ENCODE data around the gene CTXND1.

Gene CTXND1

DNA sequence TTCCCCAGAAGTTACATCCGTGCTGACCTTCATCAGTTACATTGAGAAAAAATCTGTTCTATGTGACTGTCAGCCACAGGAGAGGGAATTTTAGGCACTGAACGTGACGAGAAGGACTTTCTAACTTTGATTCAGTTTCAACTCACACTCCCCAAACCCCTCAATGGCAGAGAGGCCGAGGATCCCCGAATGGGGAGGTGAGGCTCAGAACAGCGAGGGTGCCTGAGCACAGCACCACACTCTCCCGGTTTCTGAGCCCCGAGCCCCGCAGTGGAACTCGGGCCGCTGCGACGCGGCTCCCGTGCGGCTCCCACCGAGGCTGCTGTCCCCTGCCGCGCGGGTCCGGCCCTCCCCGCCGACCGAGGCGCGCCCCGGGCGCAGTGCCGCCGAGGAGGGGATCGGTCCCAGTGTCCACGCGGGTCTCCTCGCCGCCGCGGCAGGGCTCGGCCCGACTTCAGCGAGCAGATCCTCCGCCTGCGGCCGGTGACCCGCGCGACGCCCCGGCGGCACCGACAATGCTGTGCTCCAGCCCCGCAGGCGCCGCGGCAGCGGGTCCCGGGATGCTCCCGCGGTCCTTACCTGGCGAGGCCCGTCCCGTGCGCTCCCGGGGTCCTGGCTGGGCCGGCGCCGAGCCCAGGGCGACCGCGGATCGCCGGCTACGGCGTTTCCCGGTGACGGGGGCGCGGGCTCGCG is 439 bp downstream of the CTXND1 start:
- DNase-seq, result no peak

DNA sequence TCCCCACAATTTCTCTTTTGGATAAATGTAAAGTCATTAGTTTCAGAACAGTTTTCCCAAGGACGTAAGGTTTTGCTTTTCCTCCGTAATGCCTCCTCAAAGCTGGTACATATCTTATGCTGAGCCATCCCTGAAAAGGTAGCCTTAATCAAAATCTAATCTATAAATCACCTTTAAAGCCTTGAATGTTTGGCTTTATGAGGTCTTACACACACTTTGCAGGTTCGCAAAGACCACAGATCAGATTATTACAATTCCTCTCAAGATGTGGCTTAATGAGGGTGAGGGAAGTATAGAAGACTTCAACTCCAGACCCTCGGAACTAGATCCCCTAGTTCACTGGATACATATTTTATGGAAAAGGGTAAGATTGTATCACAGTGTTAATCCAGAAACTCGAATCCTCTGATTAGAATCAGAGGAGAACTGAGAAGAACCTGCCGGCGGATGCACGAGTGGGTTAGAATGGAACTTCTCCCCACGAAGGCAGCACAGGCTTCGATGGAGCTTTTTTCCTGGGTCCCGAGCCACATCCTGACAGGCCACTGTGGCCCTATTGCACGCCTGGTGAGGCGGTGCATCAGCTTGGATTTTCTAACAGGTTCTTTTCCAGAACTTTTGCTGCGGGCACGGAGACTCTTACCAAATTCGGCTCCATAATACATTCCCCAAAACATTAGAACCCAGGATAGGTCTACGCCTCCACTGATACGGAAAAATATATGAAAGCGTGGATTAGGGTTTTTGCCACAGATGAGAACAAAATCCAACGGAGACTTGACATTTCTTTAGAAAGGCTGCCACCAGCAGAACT is 1.2 kb downstream of the CTXND1 start:
- no peak for DNase-seq

DNA sequence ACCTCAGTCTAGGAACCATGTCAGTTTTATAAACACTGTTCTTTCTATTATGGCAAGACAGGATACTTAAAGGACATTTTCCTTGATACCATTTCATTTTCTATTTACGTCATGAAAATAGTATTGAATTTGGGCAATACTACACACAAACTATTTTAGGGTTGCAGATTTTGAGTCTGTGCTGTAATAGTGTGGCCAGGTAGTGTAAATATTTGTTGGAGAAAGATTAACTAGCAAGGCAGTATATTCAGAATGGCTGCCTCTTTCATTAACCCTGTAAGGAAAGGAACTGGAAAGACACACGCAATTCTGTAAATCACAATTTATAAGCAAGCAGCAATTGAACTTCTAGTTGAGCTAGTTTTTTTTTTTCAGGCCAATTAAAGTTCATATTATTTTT is 2.0 kb downstream of the CTXND1 start:
- DNase-seq, result no peak

DNA sequence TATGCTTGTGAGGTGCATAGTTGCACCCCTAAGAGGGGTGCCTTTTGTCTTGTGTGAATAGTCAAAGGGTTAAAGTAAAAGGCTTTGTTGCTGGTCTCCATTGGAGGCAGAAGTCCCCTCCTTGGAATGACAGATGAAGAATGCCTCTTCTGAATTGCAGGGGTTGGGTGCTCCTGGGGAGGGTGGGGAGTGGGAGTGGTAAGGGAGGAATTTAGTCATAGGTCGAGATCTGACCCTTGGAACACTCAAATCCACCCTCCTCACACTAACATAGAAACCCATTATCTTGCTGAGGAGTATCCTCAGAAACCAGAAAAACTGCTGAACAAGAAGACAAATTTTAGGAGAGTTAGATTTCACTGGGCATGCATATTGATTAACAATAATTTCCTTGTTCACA is 4.7 kb downstream of the CTXND1 start:
- no peak for DNase-seq

DNA sequence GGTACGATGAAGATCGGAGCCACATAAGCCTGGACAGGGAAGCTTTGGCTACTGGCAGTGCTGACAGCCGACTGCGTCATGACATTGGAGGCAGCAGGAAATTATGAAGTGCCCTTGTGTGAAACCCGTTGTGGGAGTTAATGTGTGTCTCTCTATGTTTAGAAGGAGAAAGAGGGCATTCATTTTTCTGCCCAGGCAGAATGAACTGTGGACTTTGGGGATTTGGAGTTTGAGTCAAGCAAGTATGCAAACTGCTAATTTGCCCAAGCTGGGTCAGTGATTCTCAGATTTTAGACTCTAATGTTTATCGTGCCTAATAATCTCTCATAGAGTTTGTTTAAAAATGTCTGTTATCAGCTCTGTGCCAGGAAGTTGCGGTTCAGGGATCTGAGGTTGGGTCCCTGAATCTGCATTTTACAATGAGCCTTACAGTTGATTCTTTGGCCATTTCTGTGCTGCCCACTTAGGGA is 5.6 kb downstream of the CTXND1 start:
- no peak for DNase-seq

DNA sequence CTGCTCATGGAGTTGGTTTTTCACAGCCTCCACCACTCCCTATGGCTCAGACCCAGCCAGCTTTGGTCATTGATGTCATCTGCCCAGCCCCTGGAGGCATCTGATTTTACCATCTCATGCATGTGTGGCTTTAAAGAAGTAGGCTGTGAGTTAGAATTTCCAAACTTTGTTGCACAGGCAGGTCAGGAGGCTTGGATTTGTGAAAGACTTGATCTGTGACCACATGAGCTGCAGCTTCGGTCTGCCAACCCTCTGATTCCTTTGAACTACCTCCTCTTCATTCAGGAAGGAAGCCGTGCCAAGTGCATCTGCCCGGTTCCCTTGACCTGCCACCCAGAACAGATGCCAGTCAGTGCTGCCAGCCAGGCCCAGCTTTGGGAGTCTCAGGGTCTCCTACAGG is 9.2 kb downstream of the CTXND1 start:
- DNase-seq, result no peak

DNA sequence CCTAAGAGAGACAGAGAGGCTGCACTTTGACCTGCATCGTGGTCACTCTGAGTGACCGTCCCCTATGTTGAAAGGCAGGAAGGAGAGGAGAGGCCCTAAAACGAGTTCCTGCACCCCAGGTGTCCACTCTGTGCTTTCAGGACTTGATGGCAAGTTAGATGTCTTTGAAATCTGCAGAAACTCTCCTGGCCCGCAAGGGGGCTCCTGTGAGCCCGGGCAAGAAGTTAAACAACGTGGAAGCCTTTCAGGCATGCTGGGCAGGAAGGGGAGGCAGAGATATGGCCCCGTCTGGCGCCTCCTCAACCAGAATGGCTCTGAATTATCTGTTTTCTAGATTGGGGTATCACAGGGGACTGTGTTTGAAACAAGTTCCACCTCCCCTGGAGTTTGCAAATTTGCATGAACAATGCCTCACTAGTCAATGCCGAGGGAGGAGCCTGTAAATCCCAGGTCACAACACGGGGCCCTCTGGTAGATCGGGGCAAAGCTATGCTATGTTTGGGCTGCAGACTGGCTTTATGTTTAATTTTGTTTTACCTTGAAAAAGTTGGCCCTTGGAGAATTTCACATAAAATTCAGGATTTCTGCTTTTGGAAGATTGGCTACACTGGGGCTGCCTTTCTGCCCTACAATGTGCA is 9.8 kb downstream of the CTXND1 start:
- peak; percentile 31 for DNase-seq

DNA sequence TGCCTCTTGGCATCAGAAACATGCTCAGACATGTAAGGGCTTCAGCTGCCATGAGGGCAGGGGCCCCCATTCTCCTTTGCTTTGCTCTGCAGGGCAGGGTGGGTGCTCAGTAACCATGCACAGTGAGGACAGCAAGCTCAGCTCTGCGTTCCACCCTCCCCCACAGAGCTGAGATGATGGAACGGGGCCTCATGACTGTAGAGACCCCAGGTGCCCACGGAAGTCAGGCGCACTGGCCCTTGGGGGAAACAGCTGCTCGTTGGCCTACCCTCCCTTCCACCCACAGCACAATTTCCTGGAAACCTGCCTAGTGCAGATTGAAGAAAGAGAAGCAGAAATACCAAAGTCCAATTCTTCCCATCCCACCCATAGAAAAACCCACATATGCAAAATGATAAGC is 10.5 kb downstream of the CTXND1 start:
- no peak for DNase-seq

DNA sequence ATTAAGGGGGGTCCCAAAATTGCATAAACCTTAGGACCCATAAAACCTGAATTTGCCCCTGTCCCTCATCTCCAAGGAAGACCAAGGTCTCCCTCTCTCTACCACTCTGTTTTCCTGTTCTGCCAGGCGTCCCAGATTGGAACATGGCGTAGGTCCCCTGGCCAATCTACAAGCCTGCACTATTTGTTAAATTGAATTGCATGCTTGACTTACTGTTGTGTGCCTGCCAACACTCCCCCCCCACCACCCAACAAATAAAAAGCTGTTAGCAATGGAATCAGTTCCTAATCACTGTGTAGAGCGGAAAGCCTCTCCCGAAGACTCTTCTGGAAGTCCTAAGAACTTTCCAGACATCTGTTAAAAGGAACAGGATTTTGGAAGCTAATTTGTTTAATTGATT is 11.7 kb downstream of the CTXND1 start:
- DNase-seq, result no peak

DNA sequence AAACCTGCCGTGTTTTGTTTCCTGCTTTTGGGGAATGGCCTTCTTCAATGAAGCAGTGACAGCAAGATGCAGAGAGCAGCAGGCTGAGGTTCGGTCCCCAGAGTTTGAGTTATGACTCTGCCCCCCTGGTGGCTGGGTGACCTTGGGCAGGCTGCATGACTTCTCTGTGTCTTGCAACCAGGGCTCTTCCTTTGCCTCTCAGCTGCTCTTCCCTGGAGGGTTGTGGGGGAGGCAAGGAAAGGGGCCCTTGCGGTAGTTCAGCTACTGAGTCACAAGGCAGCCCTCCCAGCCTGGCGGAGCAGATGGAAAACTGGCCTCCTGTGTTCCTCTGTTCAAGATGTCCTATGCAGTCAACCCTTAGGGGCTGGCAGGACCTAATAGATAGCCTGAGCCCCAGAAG is 17.1 kb downstream of the CTXND1 start:
- DNase-seq, result no peak

DNA sequence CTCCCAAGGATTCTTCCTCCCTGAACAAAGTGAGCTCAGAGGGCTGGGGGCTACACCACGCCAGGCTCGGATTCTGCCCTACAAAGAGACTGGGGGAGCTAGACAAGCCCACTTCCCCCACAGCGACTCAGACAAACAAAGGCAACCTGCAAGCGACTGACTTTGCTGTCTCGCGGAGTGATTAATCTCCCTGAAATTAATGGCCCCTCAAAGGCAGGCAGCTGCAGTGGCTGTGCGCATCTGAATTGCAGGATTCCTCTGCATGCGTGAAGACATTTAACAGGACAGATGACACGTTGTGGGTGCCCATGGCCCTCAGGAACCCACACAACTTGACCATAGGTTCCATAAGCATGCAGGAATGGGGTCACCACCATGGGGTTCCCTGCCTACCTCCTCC is 18.4 kb downstream of the CTXND1 start:
- DNase-seq, result no peak

DNA sequence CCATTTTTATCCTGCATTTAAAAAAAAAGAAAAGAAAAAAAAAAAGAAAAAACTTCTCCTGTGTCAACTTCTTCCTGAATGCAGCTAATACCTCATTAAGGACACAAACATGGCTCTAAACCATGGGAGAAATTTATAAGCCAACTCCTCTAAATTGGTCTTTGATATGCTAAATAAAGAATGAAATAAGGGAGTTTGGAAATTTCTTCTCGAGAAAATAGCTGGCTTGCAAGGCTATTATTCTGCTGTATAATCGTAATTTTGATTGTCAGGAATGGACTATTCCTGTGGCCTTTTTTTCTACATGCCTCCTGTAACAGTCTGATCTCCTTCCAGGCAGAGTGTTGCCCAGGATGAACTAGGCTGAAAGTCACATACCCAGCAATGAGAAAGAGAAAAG is 20.6 kb downstream of the CTXND1 start:
- no peak for DNase-seq

DNA sequence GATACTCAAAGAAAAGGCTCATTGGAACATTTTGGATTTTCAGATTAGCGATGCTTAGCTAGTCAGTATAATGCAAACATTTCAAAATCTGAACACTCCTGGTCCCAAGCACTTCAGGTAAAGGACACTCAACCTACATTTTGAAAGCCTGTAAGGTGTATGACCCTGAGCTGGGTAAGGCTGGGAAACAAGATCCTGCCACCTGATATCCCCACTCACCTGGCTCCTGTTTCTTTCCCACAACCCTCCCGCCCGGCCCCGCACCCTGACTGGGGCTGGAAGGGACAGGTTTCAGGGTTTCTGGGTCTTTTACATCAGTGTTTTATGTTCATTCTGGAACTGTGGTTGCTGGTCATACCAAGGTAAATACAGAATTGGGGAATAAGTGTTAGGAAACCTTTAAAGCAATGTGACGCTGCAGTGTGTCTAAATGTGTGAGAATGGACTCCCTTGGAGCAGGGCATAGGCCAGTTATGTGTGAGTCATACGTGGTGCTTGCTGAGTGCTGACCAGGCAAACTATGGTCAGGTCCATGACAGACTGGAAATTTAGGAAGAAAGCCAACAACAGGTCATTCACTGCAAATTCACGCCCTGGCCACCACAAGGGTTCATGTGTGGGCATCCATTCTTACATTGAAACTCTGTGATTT is 22.9 kb downstream of the CTXND1 start:
- no peak for DNase-seq

DNA sequence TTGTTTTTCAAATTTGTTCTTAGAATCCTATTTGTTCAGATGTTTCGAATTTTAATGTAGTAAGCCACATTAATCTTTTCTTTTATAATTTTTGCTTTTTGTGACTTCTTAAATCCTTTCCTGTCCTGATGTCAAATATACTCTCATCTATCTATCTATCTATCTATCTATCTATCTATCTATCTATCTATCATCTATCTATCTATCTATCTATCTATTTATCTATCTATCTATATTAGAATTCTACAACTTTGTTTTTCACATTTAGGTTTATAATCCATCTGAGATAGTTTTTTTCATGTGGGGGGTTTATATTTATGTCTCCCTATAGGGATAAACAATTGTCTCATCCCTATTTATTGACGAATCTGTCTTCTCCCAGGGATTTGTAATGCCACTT is 32.1 kb downstream of the CTXND1 start:
- DNase-seq, result no peak

DNA sequence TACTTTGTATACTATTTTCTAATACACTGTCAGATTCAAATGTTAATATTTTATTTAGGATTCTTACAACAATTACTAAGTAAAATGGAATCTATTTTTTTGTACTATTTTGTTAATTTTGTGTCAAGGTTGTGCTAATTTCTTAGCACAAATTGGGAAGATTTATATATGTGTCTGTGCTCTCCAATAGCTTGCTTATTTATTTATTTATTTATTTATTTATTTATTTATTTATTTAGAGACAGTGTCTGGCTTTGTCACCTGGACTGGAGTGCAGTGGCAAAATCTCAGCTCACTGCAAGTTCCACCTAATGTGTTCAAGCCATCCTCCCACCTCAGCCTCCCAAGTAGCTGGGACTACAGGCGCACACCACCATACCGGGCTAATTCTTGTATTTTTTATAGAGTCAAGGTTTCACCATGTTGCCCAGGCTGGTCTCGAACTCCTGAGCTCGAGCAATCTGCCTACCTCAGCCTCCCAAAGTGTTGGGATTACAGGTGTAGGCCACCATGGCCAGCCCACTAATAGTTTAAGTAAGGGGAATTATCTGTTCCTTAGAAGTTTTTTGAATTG is 34.6 kb downstream of the CTXND1 start:
- DNase-seq, result no peak

DNA sequence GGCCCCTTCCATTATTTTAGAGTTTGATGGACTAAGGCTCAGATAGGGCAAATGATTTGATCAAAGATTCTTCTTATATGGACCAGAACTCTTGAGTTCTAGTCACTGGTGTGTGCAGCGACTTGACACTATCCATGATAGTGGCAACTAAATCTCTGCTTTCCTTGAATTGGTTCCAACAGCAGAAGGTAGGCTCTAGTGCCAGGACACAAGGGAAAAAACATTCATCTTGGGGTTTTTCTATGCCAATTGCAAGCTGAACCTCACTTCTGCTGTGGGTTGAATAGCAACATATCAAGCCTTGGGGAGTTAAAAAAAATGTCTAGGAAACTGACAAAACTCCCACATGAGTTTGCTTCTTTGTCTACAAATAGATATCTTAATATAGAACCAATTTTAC is 35.1 kb downstream of the CTXND1 start:
- DNase-seq, result no peak

DNA sequence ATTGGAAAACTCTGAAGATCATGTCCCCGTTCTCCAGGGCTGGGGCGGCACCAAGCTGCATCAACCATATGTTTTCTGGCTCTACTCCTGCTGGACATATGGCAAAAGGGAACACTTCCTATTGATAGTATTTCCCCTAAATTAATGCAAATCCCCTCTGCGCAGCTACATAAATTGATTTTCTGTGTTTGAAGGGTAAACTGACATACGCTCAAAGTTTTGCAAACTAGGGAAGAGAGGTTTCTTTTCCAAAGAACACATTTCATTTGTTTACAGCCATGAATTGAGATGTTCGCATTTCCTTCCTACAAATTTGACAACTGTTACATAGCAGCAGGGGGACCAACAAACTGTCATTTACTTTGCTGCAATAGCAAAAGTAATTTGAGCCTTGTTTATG is 35.9 kb downstream of the CTXND1 start:
- DNase-seq, result no peak

DNA sequence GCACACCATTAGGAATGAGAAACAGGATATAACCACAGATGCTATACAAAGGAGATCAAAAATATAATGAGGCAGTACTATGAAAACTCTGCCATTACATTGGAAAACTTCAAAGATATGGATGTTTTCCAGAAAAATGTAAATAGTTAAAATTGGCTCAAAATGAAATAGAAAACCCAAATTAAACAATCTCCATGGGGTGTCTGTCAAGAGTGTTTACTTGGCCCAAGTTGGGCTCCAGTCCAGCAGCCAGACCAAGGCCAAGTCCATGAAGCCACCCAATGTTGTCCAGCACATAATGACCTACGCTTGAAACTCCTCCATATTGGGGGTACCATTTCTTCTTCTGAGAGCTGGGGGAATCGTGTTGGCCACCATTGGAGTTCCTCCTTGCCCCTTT is 37.1 kb downstream of the CTXND1 start:
- no peak for DNase-seq

DNA sequence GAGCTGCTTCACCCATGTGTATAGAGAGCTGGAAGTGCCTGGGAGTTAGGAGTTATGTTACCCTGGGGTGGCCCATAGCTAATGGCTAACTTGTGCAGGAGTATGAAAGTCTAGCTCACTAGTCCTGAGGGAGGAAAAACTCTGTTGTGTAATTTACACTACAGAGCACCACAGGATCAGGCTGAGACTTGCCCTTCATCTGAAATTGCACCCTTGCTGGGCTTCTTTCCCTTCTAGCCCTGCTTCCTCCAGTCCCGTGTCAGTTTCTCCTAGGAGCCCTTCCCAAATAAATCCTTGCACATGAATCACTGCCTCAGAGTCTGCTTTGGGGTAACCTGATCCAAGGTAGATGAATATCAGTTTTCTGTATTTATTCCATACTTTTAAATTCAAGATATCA is 40.0 kb downstream of the CTXND1 start:
- DNase-seq, result no peak

DNA sequence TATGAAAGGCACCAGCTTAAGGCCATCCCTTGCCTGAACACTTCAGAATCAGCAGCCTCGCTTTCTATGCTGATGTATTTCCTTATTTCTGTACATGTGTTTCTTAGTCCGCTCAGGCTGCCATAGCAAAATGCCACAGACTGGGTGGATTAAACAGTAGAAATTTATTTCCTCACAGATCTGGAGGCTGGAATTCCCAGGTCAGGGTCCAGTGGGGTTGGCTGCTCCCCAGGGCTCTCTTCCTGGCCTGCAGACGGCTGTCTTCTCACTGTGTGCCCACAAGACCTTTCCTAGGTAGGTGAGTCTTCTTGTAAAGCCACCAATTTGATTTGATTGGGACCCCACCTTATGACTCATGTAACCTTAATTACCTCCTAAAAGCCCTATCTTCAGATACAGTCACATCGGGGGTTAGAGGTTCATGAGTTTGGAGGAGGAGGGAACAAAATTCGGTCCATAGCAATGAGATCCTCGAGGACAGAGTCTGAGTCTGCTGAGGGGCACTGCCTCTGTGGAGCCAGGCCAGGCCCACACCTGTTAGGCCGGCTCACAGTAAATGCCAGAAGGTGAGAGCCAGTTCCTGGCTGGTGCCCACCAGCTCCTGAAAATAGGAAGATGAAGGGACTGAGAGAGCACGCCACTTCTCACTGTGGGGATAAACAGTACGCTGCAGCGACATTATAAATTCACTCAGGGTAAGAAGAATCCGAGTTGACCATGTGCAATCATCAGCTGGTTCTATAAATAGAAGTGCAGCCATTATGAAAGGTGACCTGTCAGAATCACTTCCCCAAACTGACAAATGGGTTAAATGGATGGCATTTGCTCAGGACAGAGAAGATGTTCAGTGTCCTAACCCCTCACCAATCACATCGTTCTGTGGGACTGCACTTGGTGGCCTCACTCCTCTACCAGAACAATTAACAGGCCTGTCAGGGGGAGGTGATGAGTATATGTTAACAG is 41.1 kb downstream of the CTXND1 start:
- no peak for DNase-seq

DNA sequence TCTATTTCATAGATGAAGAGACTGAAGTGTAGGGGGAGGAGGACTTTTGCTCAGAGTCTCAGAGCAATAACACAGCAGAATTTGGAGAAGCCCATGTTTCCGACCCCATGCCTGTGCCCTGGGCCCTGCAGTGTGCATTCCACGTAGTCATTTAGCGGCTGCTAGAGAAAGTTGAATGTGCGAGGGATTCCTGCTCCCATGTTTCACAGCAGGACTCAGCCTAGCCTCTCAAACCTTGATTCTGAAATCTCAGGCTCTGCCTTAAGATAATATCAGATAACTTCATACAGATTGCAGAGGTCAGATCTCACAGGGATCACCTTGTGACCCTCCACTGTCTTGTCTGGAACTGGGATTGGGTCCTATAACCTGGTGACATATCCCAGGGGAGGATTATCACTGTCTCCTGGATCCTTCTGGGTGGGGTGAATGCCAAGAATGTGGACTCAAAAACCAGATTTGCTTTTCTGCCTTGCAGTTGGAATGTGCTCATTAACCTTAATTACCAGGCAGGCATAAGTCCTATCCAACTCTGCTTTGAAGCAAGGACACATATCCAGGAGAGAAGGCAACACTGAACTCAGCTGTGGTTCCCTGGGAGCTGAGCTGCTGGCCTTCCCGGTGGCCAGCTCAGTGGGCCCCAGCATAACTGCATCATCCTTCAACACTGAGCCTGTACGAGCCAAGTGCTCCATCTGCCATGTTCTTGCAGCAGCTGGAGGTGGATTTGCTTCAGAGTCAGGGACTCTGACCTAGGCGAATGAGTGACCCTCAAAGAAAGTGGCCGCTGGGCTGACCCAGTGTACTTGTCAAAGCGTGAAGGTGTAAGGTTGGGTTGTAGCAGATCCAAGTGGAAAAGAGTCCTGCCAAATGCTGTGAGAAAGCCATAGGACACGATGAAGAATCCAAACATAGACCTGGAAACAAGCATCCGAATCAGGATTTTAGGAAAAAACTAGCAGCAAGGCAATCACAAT is 43.0 kb downstream of the CTXND1 start:
- DNase-seq, result no peak

All from COR-L47 (cell line).